HG03045 (cell line): ENCODE results near the gene SCN7A.
A peak's percentile ranks its signal among the peaks of the same experiment; 100 is the strongest.

Experiments used
- ATAC-seq: cut with Tn5 transposase; IDR thresholded peaks from one replicate; pipeline ENCODE4 v1.9.1; 2021; ENCODE audit warnings: mild to moderate bottlenecking, moderate library complexity; ENCODE audit not compliant: unreplicated experiment

Gene SCN7A

GRCh38 chr2:166494140-166494624 is at the start of gene SCN7A:
TSS of gene SCN7A (minus strand) at chr2:166494249. CDS start at chr2:166477696, 16,553 bp downstream.
- no peak for ATAC-seq

- peak; percentile 98 for ATAC-seq
These were observed 45.5 kb upstream of the SCN7A start for GRCh38 chr2:166539340-166540162.

GRCh38 chr2:166536111-166536510 is 42.1 kb upstream of the SCN7A start:
- ATAC-seq: no peak

GRCh38 chr2:166521155-166521554 is 27.1 kb upstream of the SCN7A start:
- no peak for ATAC-seq

GRCh38 chr2:166520604-166521003 is 26.6 kb upstream of the SCN7A start:
- no peak for ATAC-seq

GRCh38 chr2:166519391-166519962 is 25.4 kb upstream of the SCN7A start:
- ATAC-seq: no peak

GRCh38 chr2:166518634-166519390 is 24.8 kb upstream of the SCN7A start:
- ATAC-seq: no peak

- ATAC-seq: no peak
These were observed 23.5 kb upstream of the SCN7A start for GRCh38 chr2:166517533-166518061.

GRCh38 chr2:166516712-166517303 is 22.8 kb upstream of the SCN7A start:
- no peak for ATAC-seq

- ATAC-seq: no peak
These were observed 19.9 kb upstream of the SCN7A start for GRCh38 chr2:166513952-166514351.

GRCh38 chr2:166499281-166499680 is 5.2 kb upstream of the SCN7A start:
- no peak for ATAC-seq

- ATAC-seq: no peak
These were observed 2.6 kb downstream of the SCN7A start for GRCh38 chr2:166491461-166491860.

- ATAC-seq: no peak
These were observed 6.9 kb downstream of the SCN7A start for GRCh38 chr2:166487171-166487570.

GRCh38 chr2:166485558-166486178 is 8.4 kb downstream of the SCN7A start:
- no peak for ATAC-seq

- no peak for ATAC-seq
These were observed 21.7 kb downstream of the SCN7A start for GRCh38 chr2:166472332-166472731.

GRCh38 chr2:166468124-166469024 is 25.7 kb downstream of the SCN7A start:
- no peak for ATAC-seq

- no peak for ATAC-seq
These were observed 29.9 kb downstream of the SCN7A start for GRCh38 chr2:166464187-166464586.

- ATAC-seq: no peak
These were observed 30.4 kb downstream of the SCN7A start for GRCh38 chr2:166463640-166464039.

GRCh38 chr2:166458674-166459073 is 35.4 kb downstream of the SCN7A start:
- ATAC-seq: no peak
